GM18519 (cell line): Measurements from ENCODE around the gene BORCS5.
"Not testable (repeated sequence)": the region's sequence is repeated elsewhere in the genome, so short reads cannot be mapped to it uniquely, and the experiment has no call there.

ENCODE experiments used
- ATAC-seq: cut with Tn5 transposase; IDR thresholded peaks from one replicate; pipeline ENCODE4 v1.9.1; 2021; ENCODE audit warnings: mild to moderate bottlenecking, moderate library complexity; ENCODE audit not compliant: unreplicated experiment, low FRiP score

Gene BORCS5

DNA sequence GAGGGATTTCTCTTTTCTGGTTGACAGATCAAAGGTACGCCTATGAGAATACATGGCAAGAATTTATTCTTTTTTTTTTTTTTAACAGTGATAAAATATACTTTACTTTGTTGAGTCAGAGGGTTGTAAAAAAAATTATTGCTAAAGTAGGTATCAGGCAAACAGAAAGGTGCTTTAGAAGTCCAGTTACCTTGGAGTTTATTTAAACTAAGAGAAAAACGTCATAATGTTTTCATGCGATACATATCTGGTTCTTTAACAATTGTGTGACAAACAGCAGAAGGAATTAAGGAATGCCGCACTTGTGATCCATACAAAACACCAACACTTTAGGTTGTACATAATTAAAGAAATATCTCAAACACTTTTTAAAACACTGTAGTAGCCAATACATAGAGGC is 94.2 kb downstream of the BORCS5 start:
- ATAC-seq = no peak

DNA sequence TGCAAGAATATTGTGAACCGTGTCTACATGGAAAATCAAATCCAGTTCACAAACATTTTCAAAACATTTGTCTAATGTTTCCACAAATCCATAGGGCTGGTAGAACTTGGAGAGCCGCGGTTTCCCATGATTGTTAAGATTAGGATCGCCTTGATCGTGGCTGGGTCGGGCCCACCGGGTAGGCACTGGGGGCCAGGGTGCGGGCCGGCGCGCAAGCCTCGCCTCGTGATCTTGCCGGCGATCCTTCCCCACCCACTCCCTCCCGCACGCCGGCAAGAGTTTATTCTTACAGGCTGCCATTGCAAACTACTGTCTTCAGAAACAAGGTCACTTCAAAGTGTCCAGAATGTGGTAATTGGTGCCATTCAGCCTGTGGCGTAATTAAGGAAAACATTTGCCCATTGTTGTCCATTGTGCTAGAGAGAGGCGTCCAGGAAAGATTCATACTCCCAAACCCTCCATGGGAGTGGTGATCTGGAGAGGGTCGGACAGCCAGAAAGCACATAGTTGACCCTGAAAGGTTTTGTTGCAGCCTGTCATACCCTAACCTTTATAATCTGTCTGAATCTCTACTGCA is 95.5 kb downstream of the BORCS5 start:
- ATAC-seq = no peak

DNA sequence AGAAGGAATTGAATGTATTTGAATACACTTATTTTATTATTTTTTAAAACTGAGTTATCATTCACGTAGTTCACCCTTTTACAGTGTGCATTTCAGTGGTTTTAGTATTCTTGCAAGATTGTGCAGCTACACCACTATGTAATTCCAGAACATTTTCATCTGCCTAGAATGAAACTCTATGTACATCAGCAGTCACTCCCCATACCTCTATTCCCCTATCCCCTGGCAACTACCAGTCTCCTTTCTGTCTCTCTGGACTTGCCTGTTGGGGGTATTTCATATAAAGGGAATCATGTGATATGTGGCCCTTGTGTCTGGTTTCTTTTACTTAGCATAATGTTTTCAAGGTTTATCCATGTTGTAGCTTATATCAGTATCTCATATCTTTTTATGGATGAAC is 96.8 kb downstream of the BORCS5 start:
- ATAC-seq = no peak

GRCh38 chr12:12454315-12454714 is 97.4 kb downstream of the BORCS5 start:
- no peak for ATAC-seq

GRCh38 chr12:12456637-12457036 is 99.8 kb downstream of the BORCS5 start:
- ATAC-seq = no peak

- ATAC-seq = no peak
Observed at GRCh38 chr12:12460935-12461922, 104.4 kb downstream of the BORCS5 start.

- no peak for ATAC-seq
Observed at GRCh38 chr12:12461923-12462315, 105.0 kb downstream of the BORCS5 start.

DNA sequence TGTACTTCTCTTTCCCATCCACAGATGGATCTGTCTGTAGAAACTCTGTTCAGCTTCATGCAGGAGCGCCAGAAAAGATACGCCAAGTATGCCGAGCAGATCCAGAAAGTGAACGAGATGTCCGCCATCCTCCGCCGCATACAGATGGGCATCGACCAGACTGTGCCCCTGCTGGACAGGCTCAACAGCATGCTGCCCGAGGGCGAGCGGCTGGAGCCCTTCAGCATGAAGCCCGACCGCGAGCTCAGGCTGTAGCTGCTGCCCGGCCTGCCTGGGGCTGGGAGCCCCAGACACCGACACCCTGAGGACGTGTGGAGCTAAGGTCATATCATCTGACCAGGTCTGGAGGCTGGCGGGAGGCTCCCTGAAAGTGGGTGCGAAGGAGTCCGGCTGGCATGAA is 108.6 kb downstream of the BORCS5 start:
- ATAC-seq = no peak

GRCh38 chr12:12466157-12466556 is 109.3 kb downstream of the BORCS5 start:
- ATAC-seq = no peak

GRCh38 chr12:12467264-12467663 is 110.4 kb downstream of the BORCS5 start:
- no peak for ATAC-seq

GRCh38 chr12:12467688-12468261 is 110.9 kb downstream of the BORCS5 start:
- no peak for ATAC-seq

GRCh38 chr12:12468575-12468974 is 111.7 kb downstream of the BORCS5 start:
- ATAC-seq = no peak

- no peak for ATAC-seq
Observed at GRCh38 chr12:12469386-12469785, 112.5 kb downstream of the BORCS5 start.

DNA sequence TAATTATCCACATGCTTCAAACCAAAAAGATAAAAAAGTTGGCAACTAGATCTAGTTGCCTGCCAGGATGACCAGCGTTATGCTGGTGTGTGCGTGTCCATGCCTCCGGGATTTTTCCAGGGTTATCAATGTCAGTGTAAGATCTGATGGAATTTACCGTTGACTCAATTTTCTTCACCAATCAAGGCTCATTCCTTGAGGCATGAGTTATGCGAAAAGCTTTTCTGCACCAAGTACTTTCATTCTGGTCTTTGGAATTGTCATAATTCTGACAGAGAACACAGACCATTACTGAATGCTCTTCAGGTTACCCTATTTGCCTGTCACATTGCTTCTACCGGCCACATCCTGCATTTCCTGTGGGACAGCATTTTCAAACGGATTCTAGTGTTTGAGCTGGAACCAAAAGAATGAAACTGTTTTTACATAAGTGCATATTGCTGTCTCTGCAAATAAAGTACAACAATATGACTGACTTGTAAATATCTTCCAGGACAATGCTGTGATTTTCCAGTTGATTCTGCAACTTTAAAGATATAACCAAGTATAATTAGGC is 114.0 kb downstream of the BORCS5 start:
- ATAC-seq = no peak

- not testable (repeated sequence) for ATAC-seq
Observed at GRCh38 chr12:12471982-12472961, 115.4 kb downstream of the BORCS5 start.

GRCh38 chr12:12473223-12473622 is 116.3 kb downstream of the BORCS5 start:
- ATAC-seq = no peak

DNA sequence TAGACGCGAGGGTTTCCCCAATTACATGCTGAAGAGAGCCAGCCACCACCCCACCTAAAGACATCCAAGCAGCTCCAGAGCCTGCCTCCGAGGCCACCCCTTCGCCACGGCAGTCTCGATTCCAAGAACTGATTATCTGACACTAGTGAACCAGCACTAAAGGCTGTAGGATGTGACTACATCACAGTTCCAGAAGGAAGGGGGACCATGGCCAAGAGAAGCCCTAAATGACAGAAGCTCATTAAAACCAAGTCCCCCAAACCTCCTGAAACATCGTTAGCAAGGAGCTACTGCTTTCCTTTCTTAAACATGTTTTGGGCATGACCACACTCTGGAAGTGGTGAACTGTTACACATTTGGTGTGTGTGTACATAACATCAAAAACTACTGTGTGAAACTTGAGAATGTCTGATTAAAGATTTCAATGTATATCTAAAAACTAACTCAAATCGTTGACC is 117.6 kb downstream of the BORCS5 start:
- ATAC-seq = no peak

DNA sequence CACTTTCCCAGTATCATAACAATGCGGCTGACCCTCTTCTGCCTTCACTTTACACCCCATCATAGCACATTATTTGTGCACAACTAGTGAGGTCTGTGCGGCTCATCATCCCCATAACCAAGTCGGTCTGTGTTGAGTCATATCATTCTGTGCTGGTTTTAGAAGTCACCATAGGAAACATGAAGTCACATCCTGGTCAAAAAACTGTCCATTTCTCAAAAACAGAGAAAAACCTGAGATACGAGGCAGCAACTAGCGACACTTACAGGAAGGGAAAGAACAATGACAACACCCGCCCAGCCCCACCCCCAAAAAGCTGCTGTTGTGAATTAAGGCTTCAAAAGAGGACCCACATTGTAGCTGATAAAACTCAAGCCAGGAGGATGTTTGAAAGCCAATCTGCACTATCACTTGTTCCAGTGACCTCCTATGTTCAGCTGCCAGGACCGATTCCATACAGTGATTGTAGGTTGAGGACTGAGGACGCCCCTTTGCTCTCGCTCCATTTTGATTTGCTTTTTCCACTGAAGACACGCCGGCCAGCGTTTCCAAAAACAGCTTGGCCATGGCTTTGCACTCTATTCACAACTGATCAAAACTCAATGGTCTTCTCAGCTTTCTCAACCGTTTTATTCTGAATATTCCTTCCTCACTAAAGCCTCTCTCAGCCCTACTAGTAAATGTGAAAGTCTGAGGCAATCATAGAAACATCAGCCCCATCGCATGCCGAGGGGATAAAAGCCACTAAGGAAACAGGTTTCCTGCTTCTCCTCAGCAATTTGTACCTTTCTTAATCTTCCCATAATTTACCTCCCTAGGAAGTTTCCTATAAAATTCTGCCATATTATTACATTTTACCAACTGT is 118.3 kb downstream of the BORCS5 start:
- ATAC-seq = peak; percentile 70
